HepG2 (cell line): ENCODE measurements around the gene IKZF5. TPM values are rescaled to one million over a fixed set of nuclear protein-coding genes. Genes with fewer than 3 reads are reported as not detected.

Experiments used
- CCDC6 ChIP-seq: sonication (generic); formaldehyde crosslinking; IDR thresholded peaks from 2 replicates; pipeline ENCODE4 v1.8.1; 2022; ENCODE audit warnings: mild to moderate bottlenecking, missing genetic modification reagents, moderate library complexity
- CEBPZ ChIP-seq: IDR thresholded peaks from 2 replicates; pipeline ENCODE4 v1.6.1; 2012; ENCODE audit warnings: low read length, improper control_type of control experiment
- CSRNP2 ChIP-seq: sonication (generic); formaldehyde crosslinking; conservative IDR thresholded peaks from 2 replicates; pipeline ENCODE4 v1.8.0; 2022; ENCODE audit warnings: low read depth, missing genetic modification reagents
- EP300 ChIP-seq, 3 experiments: sonication (generic) in 1 of 3; formaldehyde crosslinking in 1 of 3; IDR thresholded peaks; 2 replicates each; pipeline versions ENCODE4 v1.5.1 to v1.6.1; 2011 to 2020; ENCODE audit warnings: low read depth in 2 of 3, low read length in 2 of 3, borderline replicate concordance in 1 of 3, improper control_type of control experiment in 1 of 3, mild to moderate bottlenecking in 1 of 3, missing genetic modification reagents in 1 of 3, moderate library complexity in 1 of 3
- HOXA7 ChIP-seq: sonication (generic); formaldehyde crosslinking; IDR thresholded peaks from 2 replicates; pipeline ENCODE4 v1.8.1; 2022; ENCODE audit warnings: mild to moderate bottlenecking, missing genetic modification reagents, moderate library complexity
- KMT2B ChIP-seq: IDR thresholded peaks from 2 replicates; pipeline ENCODE4 v1.6.1; 2016; ENCODE audit warnings: missing genetic modification reagents, missing compliant biosample characterization
- NAIF1 ChIP-seq: sonication (generic); formaldehyde crosslinking; IDR thresholded peaks from 2 replicates; pipeline ENCODE4 v1.5.0; 2020; ENCODE audit warnings: mild to moderate bottlenecking, missing genetic modification reagents, borderline replicate concordance
- RFX5 ChIP-seq: IDR thresholded peaks from 2 replicates; pipeline ENCODE4 v1.6.1; 2011; ENCODE audit warnings: low read depth, low read length, improper control_type of control experiment
- SETDB1 ChIP-seq: sonication (generic); formaldehyde crosslinking; IDR thresholded peaks from 2 replicates; pipeline ENCODE4 v1.5.1; 2020; ENCODE audit warnings: missing genetic modification reagents, mild to moderate bottlenecking, borderline replicate concordance
- TFE3 ChIP-seq: IDR thresholded peaks from 2 replicates; pipeline ENCODE4 v1.6.1; 2016
- ZBTB37 ChIP-seq: sonication (generic); formaldehyde crosslinking; IDR thresholded peaks from 2 replicates; pipeline ENCODE4 v1.4.0; 2020; ENCODE audit warnings: mild to moderate bottlenecking, missing genetic modification reagents
- ZFP36 ChIP-seq: fragments of 150-350 bp; IDR thresholded peaks from 2 replicates; pipeline ENCODE4 v1.6.1; 2018; ENCODE audit warnings: borderline replicate concordance, low read length, low read depth; ENCODE audit not compliant: partially characterized antibody
- ZFP36L2 ChIP-seq: sonication (generic); formaldehyde crosslinking; IDR thresholded peaks from 2 replicates; pipeline ENCODE4 v1.4.0; 2020; ENCODE audit warnings: missing genetic modification reagents
- ZFP41 ChIP-seq: sonication (generic); formaldehyde crosslinking; IDR thresholded peaks from 2 replicates; pipeline ENCODE4 v1.4.0; 2020; ENCODE audit warnings: mild to moderate bottlenecking, missing genetic modification reagents, borderline replicate concordance
- ZFP90 ChIP-seq: sonication (generic); formaldehyde crosslinking; IDR thresholded peaks from 2 replicates; pipeline ENCODE4 v1.8.0; 2022; ENCODE audit warnings: missing genetic modification reagents, mild to moderate bottlenecking, inconsistent platforms, borderline replicate concordance
- ZNF160 ChIP-seq: sonication (generic); formaldehyde crosslinking; IDR thresholded peaks from 2 replicates; pipeline ENCODE4 v1.8.0; 2022; ENCODE audit warnings: mild to moderate bottlenecking, inconsistent platforms, missing genetic modification reagents
- ZNF362 ChIP-seq: sonication (generic); formaldehyde crosslinking; IDR thresholded peaks from 2 replicates; pipeline ENCODE4 v1.4.0; 2020; ENCODE audit warnings: missing genetic modification reagents, mild to moderate bottlenecking, borderline replicate concordance
- polyA plus RNA-seq, 8 experiments: library from polyadenylated mRNA; depleted of rRNA in 3 of 8; stranded (reverse) in 7 of 8; unstranded in 1 of 8; fragments of >200 nt; fragmentation: Illumina TruSeq in 4 of 8; extraction: Trizol in 4 of 8; gene quantifications; 2 replicates each; pipeline versions ENCODE4 v1.2.1 to v1.2.3, GENCODE V29; 2011 to 2016; ENCODE audit warnings: low read depth in 4 of 8, missing spikeins in 1 of 8, mixed read lengths in 1 of 8; ENCODE audit not compliant: insufficient read depth in 1 of 8
- total RNA-seq, 5 experiments: library from RNA; depleted of rRNA; stranded (reverse); fragments of >200 nt; fragmentation: Illumina TruSeq; extraction: Trizol; gene quantifications; 2 replicates each; pipeline ENCODE4 v1.2.3, GENCODE V29; 2016; ENCODE audit warnings: low read depth in 1 of 5

IKZF5 gene
- total and polyA plus RNA-seq, 2 of the 13 experiments (the other 11 are each of a cell fraction or from before 2014, with no cell fraction given), result 3.7 to 12.0 TPM

GRCh38 chr10:122980209-122981065 lies 28.2 kb downstream of the IKZF5 start, which contains the start of gene PSTK (continued):
- TF ChIP-seq ZNF362 (CRISPR knock-in tag) (no peak), ZFP36L2 (CRISPR knock-in tag) (no peak), SETDB1 (CRISPR knock-in tag) (no peak), EP300 (IDR thresholded peaks at IDR 0.05; ENCODE audit: low read depth in 2 of 2, low read length in 2 of 2) (0 out of 4 replicates have a peak, but pooled peaks of 1 of the 2 experiments have one; percentile 16), EP300 (CRISPR knock-in tag; IDR thresholded peaks at IDR 0.05; ENCODE audit: borderline replicate concordance) (no peak; the same call in 1 of the 2 replicates), ZFP36 (no peak), ZFP90 (CRISPR knock-in tag) (peak; percentile 50), CCDC6 (peak; percentile 68; the same call in 1 of the 2 replicates), CSRNP2 (CRISPR knock-in tag) (no peak), HOXA7 (no peak), KMT2B (peak; percentile 95), ZBTB37 (CRISPR knock-in tag) (no peak), ZNF160 (CRISPR knock-in tag) (peak; percentile 50; the same call in 1 of the 2 replicates), NAIF1 (CRISPR knock-in tag) (peak; percentile 33; the same call in 1 of the 2 replicates), RFX5 (no peak), TFE3 (CRISPR knock-in tag) (0 out of 2 replicates have a peak, but pooled peaks have one; percentile 6), CEBPZ (no peak), ZFP41 (CRISPR knock-in tag) (no peak)
